ENCODE results near the gene AXIN1.

AXIN1 gene

DNA sequence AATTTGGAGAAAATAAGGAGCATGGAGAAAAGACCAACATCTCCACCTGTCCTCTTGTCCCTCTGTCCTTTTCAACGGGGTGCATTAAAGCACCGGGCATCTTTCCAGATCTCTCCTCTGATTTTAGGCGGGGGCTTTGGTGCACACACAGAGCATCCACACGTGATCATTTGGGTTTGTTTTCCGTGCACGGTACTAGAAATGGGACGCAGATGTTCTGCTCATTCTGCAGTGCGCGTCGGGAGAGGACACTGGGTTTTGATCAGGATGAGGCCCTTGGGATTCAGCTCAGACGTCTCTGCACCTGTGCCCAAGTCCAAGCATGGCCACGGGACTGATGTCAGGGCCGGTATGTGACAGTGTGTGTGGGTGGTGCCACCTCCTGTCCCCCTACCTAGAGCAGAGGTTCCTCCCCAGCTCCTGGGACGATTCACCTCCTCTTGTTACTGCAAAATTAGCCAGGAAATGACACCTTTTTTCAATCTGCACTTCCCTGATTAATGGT, 37.7 kb downstream of the AXIN1 start:
- TF ChIP-seq, protein P1, sequence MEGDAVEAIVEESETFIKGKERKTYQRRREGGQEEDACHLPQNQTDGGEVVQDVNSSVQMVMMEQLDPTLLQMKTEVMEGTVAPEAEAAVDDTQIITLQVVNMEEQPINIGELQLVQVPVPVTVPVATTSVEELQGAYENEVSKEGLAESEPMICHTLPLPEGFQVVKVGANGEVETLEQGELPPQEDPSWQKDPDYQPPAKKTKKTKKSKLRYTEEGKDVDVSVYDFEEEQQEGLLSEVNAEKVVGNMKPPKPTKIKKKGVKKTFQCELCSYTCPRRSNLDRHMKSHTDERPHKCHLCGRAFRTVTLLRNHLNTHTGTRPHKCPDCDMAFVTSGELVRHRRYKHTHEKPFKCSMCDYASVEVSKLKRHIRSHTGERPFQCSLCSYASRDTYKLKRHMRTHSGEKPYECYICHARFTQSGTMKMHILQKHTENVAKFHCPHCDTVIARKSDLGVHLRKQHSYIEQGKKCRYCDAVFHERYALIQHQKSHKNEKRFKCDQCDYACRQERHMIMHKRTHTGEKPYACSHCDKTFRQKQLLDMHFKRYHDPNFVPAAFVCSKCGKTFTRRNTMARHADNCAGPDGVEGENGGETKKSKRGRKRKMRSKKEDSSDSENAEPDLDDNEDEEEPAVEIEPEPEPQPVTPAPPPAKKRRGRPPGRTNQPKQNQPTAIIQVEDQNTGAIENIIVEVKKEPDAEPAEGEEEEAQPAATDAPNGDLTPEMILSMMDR (IDR thresholded peaks at IDR 0.05): no peak
- Histone ChIP-seq H3K4me2 (ENCODE audit: low read length) (no peak overlapping the region), H3K36me3 (ENCODE audit: control insufficient read depth, insufficient read depth, low read length) (no peaks in the 10 kb centered on the region)

DNA sequence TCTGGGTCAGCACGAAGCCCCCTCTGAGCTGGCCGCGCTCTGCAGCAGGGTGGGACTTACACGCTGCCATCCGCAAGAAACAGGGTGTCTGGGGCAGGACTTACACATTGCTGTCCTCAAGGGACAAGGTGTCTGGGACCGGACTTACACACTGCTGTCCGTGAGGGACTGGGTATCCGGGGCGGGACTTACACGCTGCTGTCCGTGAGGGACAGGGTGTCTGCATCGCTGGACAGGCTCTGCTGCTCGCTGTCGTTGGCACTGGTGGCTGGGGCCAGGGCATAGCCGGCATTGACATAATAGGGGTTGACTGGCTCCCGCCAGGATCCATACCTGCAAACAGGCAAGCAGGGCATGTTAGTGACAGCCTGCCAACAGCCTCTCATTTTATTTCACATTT, 38.2 kb downstream of the AXIN1 start:
- H3K27me3 ChIP-seq (ENCODE audit: control insufficient read depth, insufficient read depth, low read length): no peaks in the 10 kb centered on the region
- no peak overlapping the region for H3K4me3 ChIP-seq (ENCODE audit: low read depth, low read length)
- no peaks in the 10 kb centered on the region for H3K9me3 ChIP-seq (ENCODE audit: control insufficient read depth, low read length)
- no peaks in the 10 kb centered on the region for H3K36me3 ChIP-seq (ENCODE audit: control insufficient read depth, insufficient read depth, low read length)
- H3K4me1 ChIP-seq: no peaks in the 10 kb centered on the region
- H3K9ac ChIP-seq: no peak overlapping the region
- TF ChIP-seq, protein P1 (IDR thresholded peaks at IDR 0.05): no peak
- peaks cover 43% of the 10 kb centered on the region for H3K79me2 ChIP-seq
- no peak overlapping the region for H3K27ac ChIP-seq
- no peak overlapping the region for H3K4me2 ChIP-seq (ENCODE audit: low read length)
- H2AFZ ChIP-seq: no peak overlapping the region

More for the DNA sequence above, 37.7 kb downstream of the AXIN1 start:
- H3K79me2 ChIP-seq: peaks cover 46% of the 10 kb centered on the region
- H2AFZ ChIP-seq: no peak overlapping the region
- no peaks in the 10 kb centered on the region for H3K9me3 ChIP-seq (ENCODE audit: control insufficient read depth, low read length)
- no peak overlapping the region for H3K27ac ChIP-seq
- no peaks in the 10 kb centered on the region for H3K4me1 ChIP-seq
- H3K4me3 ChIP-seq (ENCODE audit: low read depth, low read length): no peak overlapping the region
- H3K27me3 ChIP-seq (ENCODE audit: control insufficient read depth, insufficient read depth, low read length): no peaks in the 10 kb centered on the region
- H3K9ac ChIP-seq: no peak overlapping the region

DNA sequence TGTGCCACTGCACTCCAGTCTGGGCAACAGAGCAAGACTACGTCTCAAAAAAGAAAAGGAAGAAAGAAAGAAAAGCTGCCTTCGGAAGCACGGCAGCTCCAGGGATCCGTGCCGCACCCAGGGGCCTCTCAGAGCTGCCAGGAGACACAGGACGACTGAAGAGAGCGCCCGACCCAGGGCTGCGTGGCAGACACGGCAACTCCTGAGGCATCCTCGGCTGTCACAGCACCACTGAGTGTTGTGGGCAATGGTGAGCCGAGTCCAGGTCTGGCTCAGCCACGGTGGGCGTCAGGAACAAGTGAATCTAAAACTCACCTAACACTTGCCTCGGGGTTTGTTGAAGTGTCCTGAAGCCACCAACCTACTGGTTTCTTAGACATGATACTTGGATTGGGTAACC, 40.8 kb downstream of the AXIN1 start:
- TF ChIP-seq, protein P1 (IDR thresholded peaks at IDR 0.05): no peak
- no peaks in the 10 kb centered on the region for H3K36me3 ChIP-seq (ENCODE audit: control insufficient read depth, insufficient read depth, low read length)
- no peaks in the 10 kb centered on the region for H3K27me3 ChIP-seq (ENCODE audit: control insufficient read depth, insufficient read depth, low read length)
- H3K4me3 ChIP-seq (ENCODE audit: low read depth, low read length): no peak overlapping the region
- H3K27ac ChIP-seq: no peak overlapping the region
- no peaks in the 10 kb centered on the region for H3K9me3 ChIP-seq (ENCODE audit: control insufficient read depth, low read length)
- no peaks in the 10 kb centered on the region for H3K4me1 ChIP-seq
- H3K9ac ChIP-seq: no peak overlapping the region
- H3K4me2 ChIP-seq (ENCODE audit: low read length): no peak overlapping the region
- no peak overlapping the region for H2AFZ ChIP-seq
- peaks cover 19% of the 10 kb centered on the region for H3K79me2 ChIP-seq

DNA sequence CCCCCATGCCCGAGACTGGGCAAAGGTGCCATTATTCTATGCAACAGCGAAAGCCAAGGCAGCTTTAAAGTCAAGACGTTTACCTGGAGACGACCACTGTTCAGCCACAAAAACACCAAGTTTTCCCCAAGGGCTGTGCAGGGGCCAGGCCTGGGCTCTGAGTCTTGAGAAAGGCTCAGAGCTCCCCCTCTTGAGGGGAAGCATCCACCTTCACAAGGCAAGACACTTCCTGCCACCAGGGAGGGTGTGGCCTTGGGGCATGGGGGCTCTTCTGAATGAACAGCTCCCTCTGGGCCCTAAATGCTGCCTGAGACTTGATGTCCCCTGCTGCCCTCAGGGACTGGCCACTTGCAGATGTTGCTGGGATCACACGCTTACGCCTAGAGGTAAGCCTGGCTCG, 43.0 kb downstream of the AXIN1 start:
- H3K79me2 ChIP-seq: peaks cover 13% of the 10 kb centered on the region
- H3K27me3 ChIP-seq (ENCODE audit: control insufficient read depth, insufficient read depth, low read length): no peaks in the 10 kb centered on the region
- H3K4me3 ChIP-seq (ENCODE audit: low read depth, low read length): no peak overlapping the region
- H3K9ac ChIP-seq: no peak overlapping the region
- H2AFZ ChIP-seq: no peak overlapping the region
- no peak overlapping the region for H3K27ac ChIP-seq
- TF ChIP-seq, protein P1 (IDR thresholded peaks at IDR 0.05): no peak
- H3K9me3 ChIP-seq (ENCODE audit: control insufficient read depth, low read length): no peaks in the 10 kb centered on the region
- H3K4me1 ChIP-seq: no peaks in the 10 kb centered on the region
- H3K36me3 ChIP-seq (ENCODE audit: control insufficient read depth, insufficient read depth, low read length): no peaks in the 10 kb centered on the region
- H3K4me2 ChIP-seq (ENCODE audit: low read length): no peak overlapping the region

DNA sequence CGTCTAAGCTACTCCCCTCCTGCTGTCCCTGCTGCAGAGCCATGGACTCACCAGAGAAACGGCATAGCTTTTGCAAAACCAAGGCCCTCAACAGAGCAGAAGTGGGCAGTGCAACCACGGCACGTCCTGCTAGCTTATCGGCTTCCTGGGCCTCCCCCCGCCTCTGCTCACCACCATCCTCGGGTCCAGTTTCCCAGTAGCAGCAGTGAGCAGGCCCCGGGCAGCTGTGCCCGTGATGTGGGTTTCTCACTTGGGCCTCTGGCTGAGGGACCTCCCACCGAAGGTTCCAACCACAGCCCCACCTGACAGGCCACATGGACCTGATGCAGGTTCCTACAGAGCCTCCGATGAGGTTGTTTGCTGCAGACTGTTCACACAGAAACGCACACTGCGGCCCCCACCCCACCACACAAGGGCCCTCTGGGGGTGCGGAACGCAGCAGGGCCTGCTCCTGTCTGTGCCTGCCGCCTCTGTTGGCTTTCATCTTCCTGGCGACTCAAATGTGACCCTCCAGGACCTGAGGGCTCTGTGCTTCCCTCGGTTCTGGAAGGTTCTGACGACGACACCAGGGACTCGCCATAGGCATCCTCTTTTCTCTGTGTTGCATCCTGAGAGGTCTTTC, 44.7 kb downstream of the AXIN1 start:
- Histone ChIP-seq H3K27me3 (ENCODE audit: control insufficient read depth, insufficient read depth, low read length) (no peaks in the 10 kb centered on the region), H3K9me3 (ENCODE audit: control insufficient read depth, low read length) (no peaks in the 10 kb centered on the region), H3K4me2 (ENCODE audit: low read length) (no peak overlapping the region), H3K9ac (no peak overlapping the region), H2AFZ (no peak overlapping the region), H3K79me2 (peaks cover 3% of the 10 kb centered on the region), H3K4me3 (ENCODE audit: low read depth, low read length) (no peak overlapping the region), H3K4me1 (no peaks in the 10 kb centered on the region), H3K36me3 (ENCODE audit: control insufficient read depth, insufficient read depth, low read length) (no peaks in the 10 kb centered on the region), H3K27ac (no peak overlapping the region)
- TF ChIP-seq, protein P1 (IDR thresholded peaks at IDR 0.05): no peak

Measured in parathyroid adenoma (tissue), 2 donors.